Colonic mucosa (tissue), 4 donors: ENCODE results near the gene ACVR1B. TPM values are rescaled to one million over a fixed set of nuclear protein-coding genes. Genes with fewer than 3 reads are reported as not detected.

Source experiments
- DNase-seq: peaks from one replicate; pipeline ENCODE4 v3.0.0-alpha.2; 2020
- H3K27ac ChIP-seq: fragments of 200-600 bp; one replicate; pipeline ENCODE4 v1.8.0; 2021
- H3K27me3 ChIP-seq: fragments of 200-600 bp; one replicate; pipeline ENCODE4 v1.8.0; 2021
- H3K36me3 ChIP-seq: fragments of 200-600 bp; one replicate; pipeline ENCODE4 v1.8.0; 2021
- H3K4me1 ChIP-seq: fragments of 200-600 bp; one replicate; pipeline ENCODE4 v1.8.0; 2021; ENCODE audit warnings: mild to moderate bottlenecking
- H3K4me3 ChIP-seq: fragments of 200-600 bp; one replicate; pipeline ENCODE4 v1.8.0; 2021
- H3K9ac ChIP-seq, 2 donors: one replicate each; pipeline ENCODE4 v1.7.0; 2013; ENCODE audit warnings: control low read depth in 2 of 2, low read depth in 2 of 2, low read length in 2 of 2
- H3K9me3 ChIP-seq: fragments of 200-600 bp; one replicate; pipeline ENCODE4 v1.8.0; 2021
- CTCF ChIP-seq: fragments of 200-600 bp; IDR thresholded peaks from one replicate; pipeline ENCODE4 v1.8.0; 2022; ENCODE audit warnings: antibody characterized with exemption, mild to moderate bottlenecking
- intact Hi-C: fragments of 100-400 bp; cut with DNase I; formaldehyde crosslinking; loops from one replicate; pipeline ENCODE4 v1.14.1; 2022
- total RNA-seq, 2 donors: library from RNA; stranded (reverse); fragmentation: NEBNext Ultra II Directional in 1 of 2; extraction: Animal tissue kit (Norgen Biotek cat#: 25700) in 1 of 2; gene quantifications; one replicate each; pipeline ENCODE4 v1.2.1, GENCODE V29; 2021
- donor health status: healthy.
- donor health status: DM: no; HTN: no; CAD: no.
- donor health status: DM: no; HTN: no; CAD: no.

ACVR1B gene
- total RNA-seq, 2 donors from 2014 or later, result 56.0 to 63.0 TPM

GRCh38 chr12:52043386-52044212 is 92.1 kb downstream of the ACVR1B start:
- Histone ChIP-seq H3K27ac (peak overlapping the region; percentile 53), H3K4me1 (peaks cover 9% of the 10 kb centered on the region), H3K27me3 (no peaks in the 10 kb centered on the region), H3K9ac (peak overlapping the region; percentile 1 to 2), H3K4me3 (no peak overlapping the region), H3K36me3 (no peaks in the 10 kb centered on the region), H3K9me3 (no peaks in the 10 kb centered on the region)
- intact Hi-C loops, result no loop called here
- DNase-seq, result no peak
- no peak for TF ChIP-seq CTCF

GRCh38 chr12:52044292-52044983 is 92.9 kb downstream of the ACVR1B start:
- no peak for TF ChIP-seq CTCF
- DNase-seq, result no peak
- no peak overlapping the region for H3K4me3 ChIP-seq
- intact Hi-C loops, result no loop called here
- no peaks in the 10 kb centered on the region for H3K27me3 ChIP-seq
- H3K9ac ChIP-seq, result peak overlapping the region; percentile 1 to 2
- H3K4me1 ChIP-seq, result peaks cover 9% of the 10 kb centered on the region
- H3K36me3 ChIP-seq, result no peaks in the 10 kb centered on the region
- no peaks in the 10 kb centered on the region for H3K9me3 ChIP-seq
- peak overlapping the region; percentile 53 for H3K27ac ChIP-seq

DNA sequence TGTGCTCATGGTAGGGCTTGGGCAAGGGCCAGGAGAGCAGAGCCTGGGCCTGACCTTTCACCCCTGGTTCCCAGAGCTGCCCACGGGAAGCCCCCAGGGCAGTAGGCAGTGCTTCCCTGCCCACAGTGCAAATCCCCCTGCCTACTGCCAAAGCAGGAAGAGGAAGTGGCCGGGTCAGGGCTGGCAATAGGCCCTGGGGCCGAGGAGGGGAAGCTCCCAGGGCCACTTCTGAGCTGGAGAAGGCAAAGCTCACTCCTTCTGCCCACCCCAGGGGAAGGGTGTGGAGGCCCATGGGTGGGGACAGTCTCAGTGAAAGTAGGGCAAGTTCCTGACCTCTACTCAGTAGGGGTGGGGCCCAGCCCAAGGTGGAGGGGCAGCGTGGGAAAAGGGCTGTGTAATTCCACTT is 94.3 kb downstream of the ACVR1B start:
- intact Hi-C loops, result no loop called here
- peak; percentile 82 for DNase-seq
- peak overlapping the region; percentile 61 to 64 for H3K9ac ChIP-seq

More for the DNA sequence above, 94.3 kb downstream of the ACVR1B start:
- TF ChIP-seq CTCF, result no peak
- Histone ChIP-seq H3K4me3 (no peak overlapping the region), H3K36me3 (no peaks in the 10 kb centered on the region), H3K4me1 (peaks cover 17% of the 10 kb centered on the region), H3K27me3 (no peaks in the 10 kb centered on the region), H3K27ac (peak overlapping the region; percentile 40), H3K9me3 (no peaks in the 10 kb centered on the region)

Other genes with a start within 250 kb of the ACVR1B start
- gene FIGNL2, start 103.0 kb upstream of the ACVR1B start, total RNA-seq, result under 1 TPM; 0.30 to 0.35 TPM
- gene ANKRD33, start 63.6 kb upstream of the ACVR1B start, total RNA-seq, result not detected
- gene ACVRL1, start 44.2 kb upstream of the ACVR1B start, total RNA-seq, result 100 to 1,000 TPM; 121 to 162 TPM
- 10 to 100 TPM in 1 of 2 donors, 1 to 10 TPM in 1; 5.0 to 15.2 TPM for gene TAMALIN, start 55.2 kb downstream of the ACVR1B start, total RNA-seq
- 10 to 100 TPM; 51.1 to 52.0 TPM for gene NR4A1, start 99.7 kb downstream of the ACVR1B start, total RNA-seq
- 10 to 100 TPM; 37.7 to 44.0 TPM for gene ATG101, start 118.3 kb downstream of the ACVR1B start, total RNA-seq
- gene SMIM41, start 128.0 kb downstream of the ACVR1B start, total RNA-seq, result under 1 TPM; 0.30 to 0.58 TPM
- gene KRT80, start 240.3 kb downstream of the ACVR1B start, total RNA-seq, result 1 to 10 TPM in 1 of 2 donors, under 1 TPM in 1; 0.66 to 4.9 TPM